ENCODE measurements around the gene ZFP36L2.
A peak's percentile ranks its signal among the peaks of the same experiment; 100 is the strongest.

The ZFP36L2 gene

DNA sequence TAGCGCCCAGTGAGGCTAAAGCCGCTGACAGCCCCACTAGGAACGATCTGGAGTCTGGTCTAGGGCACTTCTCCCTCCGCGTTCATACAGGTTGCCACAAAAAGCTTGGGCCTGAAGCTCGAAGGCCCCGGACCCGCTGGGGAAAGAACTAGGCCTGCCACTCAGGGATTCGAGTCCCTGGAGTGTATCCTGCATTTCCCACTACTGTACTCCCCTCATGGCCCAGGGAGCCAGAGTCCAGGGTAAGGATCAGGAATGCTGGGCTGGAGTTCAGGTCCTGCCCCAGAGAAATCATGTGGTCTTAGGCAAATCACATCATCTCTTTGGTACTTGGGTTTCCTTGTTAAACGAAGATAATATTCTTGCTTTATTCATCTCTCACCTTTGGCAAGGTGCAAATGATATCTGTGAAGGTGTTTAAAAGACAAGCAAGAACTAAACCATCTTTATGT is 1.4 kb upstream of the ZFP36L2 start:
- Histone ChIP-seq H3K27me3 (ENCODE audit: control insufficient read depth, low read length) (no peaks in the 10 kb centered on the region), H3F3A (ENCODE audit: control insufficient read depth, insufficient read depth) (peaks cover 43% of the 10 kb centered on the region), H3K9me3 (ENCODE audit: control insufficient read depth, insufficient read depth, low read length) (no peaks in the 10 kb centered on the region), H3K9me2 (replicated peaks; ENCODE audit: control insufficient read depth, low read length) (no peaks in the 10 kb centered on the region), H3K4me2 (ENCODE audit: low read length) (peak overlapping the region; percentile 87), H3K36me3 (ENCODE audit: control insufficient read depth, low read length) (peaks cover 64% of the 10 kb centered on the region), H4K20me1 (ENCODE audit: control insufficient read depth, insufficient read depth, low read depth, low read length) (peaks cover 7% of the 10 kb centered on the region; the same call in 1 of the 2 replicates), H3K27ac (ENCODE audit: low read depth, low read length) (peak overlapping the region; percentile 95), H3K79me2 (ENCODE audit: control insufficient read depth, low read length) (peaks cover 56% of the 10 kb centered on the region), H3K4me1 (ENCODE audit: control insufficient read depth, low read length) (peaks cover 53% of the 10 kb centered on the region), H3K4me3 (ENCODE audit: low read length) (peak overlapping the region; percentile 93)
- TF ChIP-seq, protein P1, sequence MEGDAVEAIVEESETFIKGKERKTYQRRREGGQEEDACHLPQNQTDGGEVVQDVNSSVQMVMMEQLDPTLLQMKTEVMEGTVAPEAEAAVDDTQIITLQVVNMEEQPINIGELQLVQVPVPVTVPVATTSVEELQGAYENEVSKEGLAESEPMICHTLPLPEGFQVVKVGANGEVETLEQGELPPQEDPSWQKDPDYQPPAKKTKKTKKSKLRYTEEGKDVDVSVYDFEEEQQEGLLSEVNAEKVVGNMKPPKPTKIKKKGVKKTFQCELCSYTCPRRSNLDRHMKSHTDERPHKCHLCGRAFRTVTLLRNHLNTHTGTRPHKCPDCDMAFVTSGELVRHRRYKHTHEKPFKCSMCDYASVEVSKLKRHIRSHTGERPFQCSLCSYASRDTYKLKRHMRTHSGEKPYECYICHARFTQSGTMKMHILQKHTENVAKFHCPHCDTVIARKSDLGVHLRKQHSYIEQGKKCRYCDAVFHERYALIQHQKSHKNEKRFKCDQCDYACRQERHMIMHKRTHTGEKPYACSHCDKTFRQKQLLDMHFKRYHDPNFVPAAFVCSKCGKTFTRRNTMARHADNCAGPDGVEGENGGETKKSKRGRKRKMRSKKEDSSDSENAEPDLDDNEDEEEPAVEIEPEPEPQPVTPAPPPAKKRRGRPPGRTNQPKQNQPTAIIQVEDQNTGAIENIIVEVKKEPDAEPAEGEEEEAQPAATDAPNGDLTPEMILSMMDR (IDR thresholded peaks at IDR 0.05; ENCODE audit: low read depth, low read length, poor library complexity, severe bottlenecking), result no peak
- TF ChIP-seq EZH2phosphoT487 (IDR thresholded peaks at IDR 0.05; ENCODE audit: borderline replicate concordance, low read length), result no peak

DNA sequence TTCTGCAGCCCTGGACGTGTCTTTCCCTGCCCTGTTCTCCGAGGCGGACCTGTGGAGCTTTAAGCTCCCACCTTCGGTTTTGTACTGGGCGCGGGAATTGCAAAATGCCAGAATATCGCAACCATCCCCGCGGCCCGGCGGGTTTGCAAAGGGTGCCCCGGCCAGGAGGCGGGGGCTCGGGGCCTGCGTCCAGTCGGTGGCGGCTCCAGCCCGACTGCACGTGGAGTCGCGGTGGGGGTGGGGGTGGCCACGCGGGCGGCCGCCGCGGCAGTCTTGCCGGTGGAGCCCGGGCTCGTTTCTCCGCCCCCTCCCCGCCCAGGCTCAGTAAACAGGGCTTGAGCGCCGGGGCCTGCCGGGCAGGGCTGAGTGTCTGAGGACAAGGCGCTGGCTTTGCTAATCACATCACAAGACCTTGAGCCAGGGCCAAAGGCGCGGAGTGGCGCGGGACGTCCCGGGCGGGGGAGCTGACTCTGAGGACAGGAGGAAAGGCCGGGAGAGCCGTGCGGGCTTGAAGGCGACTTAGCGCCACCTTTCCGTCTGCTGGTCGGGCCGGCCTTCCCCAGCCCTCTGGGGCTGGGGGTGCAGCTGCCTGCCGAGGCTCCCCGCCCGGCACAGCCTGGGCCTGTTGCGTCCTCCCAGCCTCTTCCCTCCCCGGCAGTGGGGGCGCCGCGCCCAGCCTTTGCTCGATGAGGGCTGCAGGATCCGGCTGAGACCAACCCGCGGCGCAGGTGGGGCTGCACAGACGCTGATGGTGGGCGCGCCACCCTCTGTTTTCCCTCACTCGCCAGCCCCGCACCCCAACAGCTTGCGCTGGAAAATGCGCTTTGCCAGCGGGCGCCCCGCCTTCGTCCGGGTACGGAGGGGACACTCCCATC is 786 bp upstream of the ZFP36L2 start:
- Histone ChIP-seq H3K79me2 (ENCODE audit: control insufficient read depth, low read length) (peaks cover 63% of the 10 kb centered on the region), H3K36me3 (ENCODE audit: control insufficient read depth, low read length) (peaks cover 66% of the 10 kb centered on the region), H3K9me2 (replicated peaks; ENCODE audit: control insufficient read depth, low read length) (no peaks in the 10 kb centered on the region), H3K4me1 (ENCODE audit: control insufficient read depth, low read length) (peaks cover 57% of the 10 kb centered on the region), H3K4me2 (ENCODE audit: low read length) (peak overlapping the region; percentile 87), H3F3A (ENCODE audit: control insufficient read depth, insufficient read depth) (peaks cover 49% of the 10 kb centered on the region), H3K27ac (ENCODE audit: low read depth, low read length) (peak overlapping the region; percentile 95), H3K27me3 (ENCODE audit: control insufficient read depth, low read length) (no peaks in the 10 kb centered on the region), H3K9me3 (ENCODE audit: control insufficient read depth, insufficient read depth, low read length) (no peaks in the 10 kb centered on the region), H3K4me3 (ENCODE audit: low read length) (peak overlapping the region; percentile 93), H4K20me1 (ENCODE audit: control insufficient read depth, insufficient read depth, low read depth, low read length) (peaks cover 7% of the 10 kb centered on the region; the same call in 1 of the 2 replicates)
- TF ChIP-seq EZH2phosphoT487 (IDR thresholded peaks at IDR 0.05; ENCODE audit: borderline replicate concordance, low read length), result no peak
- TF ChIP-seq, protein P1 (IDR thresholded peaks at IDR 0.05; ENCODE audit: low read depth, low read length, poor library complexity, severe bottlenecking), result peak; percentile 55

DNA sequence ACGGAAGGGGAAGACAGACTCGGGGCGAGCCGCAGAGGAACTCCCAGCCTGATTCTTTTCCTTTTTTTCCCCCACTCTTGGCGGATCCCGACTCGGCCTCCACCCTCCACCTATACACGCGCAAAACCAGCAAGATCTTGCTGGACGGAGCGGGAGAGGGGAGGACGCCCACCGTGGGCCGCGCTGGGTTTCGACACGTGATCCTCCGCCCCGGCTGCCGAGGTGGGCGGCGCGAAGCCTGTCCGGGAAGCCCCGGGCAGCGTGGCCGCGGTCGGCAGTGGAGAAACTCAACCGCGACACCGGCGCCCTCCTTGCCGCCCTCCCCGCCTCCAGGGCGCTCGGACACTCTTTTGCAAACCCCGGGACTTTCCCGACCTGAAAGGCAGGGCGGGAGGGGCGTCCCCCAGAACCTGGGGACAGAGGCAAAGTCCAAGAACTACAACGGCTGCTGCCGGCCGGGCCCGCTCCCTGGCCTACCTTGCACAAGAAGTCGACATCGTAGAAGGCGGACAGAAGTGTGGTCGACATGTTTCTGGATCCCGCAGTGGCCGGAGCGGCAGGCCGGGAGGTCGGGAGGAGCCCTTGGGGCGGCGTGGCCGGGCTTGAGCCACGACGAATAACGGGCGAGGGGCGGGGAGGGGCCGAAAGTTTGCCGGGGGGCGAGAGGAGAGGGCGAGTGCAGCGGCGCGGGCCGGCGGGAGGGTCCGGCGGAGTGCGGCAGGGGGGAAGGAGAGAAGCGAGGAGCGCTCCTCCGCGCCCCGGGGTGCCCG is 433 bp downstream of the ZFP36L2 start:
- Histone ChIP-seq H3F3A (ENCODE audit: control insufficient read depth, insufficient read depth) (peaks cover 61% of the 10 kb centered on the region), H3K4me2 (ENCODE audit: low read length) (peak overlapping the region; percentile 84), H3K9me2 (replicated peaks; ENCODE audit: control insufficient read depth, low read length) (no peaks in the 10 kb centered on the region), H3K4me3 (ENCODE audit: low read length) (peak overlapping the region; percentile 93), H3K79me2 (ENCODE audit: control insufficient read depth, low read length) (peaks cover 75% of the 10 kb centered on the region), H4K20me1 (ENCODE audit: control insufficient read depth, insufficient read depth, low read depth, low read length) (peaks cover 7% of the 10 kb centered on the region; the same call in 1 of the 2 replicates), H3K4me1 (ENCODE audit: control insufficient read depth, low read length) (peaks cover 60% of the 10 kb centered on the region), H3K9me3 (ENCODE audit: control insufficient read depth, insufficient read depth, low read length) (no peaks in the 10 kb centered on the region), H3K36me3 (ENCODE audit: control insufficient read depth, low read length) (peaks cover 70% of the 10 kb centered on the region), H3K27me3 (ENCODE audit: control insufficient read depth, low read length) (no peaks in the 10 kb centered on the region), H3K27ac (ENCODE audit: low read depth, low read length) (peak overlapping the region; percentile 95)
- TF ChIP-seq, protein P1 (IDR thresholded peaks at IDR 0.05; ENCODE audit: low read depth, low read length, poor library complexity, severe bottlenecking), result no peak
- no peak for TF ChIP-seq EZH2phosphoT487 (IDR thresholded peaks at IDR 0.05; ENCODE audit: borderline replicate concordance, low read length)

All from DOHH2 (cell line).